Measurements from ENCODE around the gene ZNF580.

The ZNF580 gene

DNA sequence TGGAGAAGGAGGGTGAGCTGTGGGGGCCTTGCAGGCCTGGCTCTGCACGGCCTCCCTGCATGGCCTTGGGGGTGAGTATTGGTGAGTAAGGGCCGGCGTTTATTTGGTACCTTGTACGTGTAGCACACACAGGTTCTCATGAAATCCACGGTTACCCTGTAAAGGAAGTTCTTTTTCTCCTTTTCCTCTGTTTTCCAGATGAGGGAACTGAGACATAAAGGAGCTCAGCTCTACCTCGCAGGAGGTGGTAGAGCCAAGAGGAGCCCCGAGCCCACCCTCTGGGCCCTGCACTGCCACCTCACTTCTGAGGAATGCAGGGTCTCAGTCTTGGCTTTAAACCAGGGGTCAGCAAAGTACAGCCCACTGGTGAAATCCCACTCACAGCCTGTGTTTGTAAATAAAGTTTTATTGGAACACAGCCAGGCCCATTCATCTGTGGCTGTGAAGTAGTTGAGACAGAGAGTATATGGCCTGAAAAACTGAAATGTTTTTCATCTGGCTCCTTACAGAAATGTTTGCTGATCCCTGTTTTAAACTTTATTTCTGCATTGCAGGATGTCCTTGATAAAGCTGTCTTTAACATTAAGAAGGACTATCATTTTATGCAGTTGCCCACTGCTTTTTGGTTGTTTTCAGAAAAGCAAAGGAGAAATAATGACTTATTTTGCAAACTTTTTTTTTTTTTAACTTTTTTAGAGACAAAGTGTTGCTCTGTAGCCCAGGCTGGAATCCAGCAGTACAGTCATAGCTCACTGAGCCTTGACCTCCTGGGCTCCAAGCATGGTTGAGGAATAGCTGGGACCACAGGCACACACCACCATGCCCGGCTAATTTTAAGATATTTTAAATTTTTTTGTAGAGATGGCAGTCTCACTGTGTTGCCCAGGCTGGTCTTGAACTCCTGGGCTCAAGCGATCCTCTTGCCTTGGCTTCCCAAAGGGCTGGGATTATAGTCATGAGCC is 40.6 kb downstream of the ZNF580 start:
- TF ChIP-seq GATA1 (IDR thresholded peaks at IDR 0.05; ENCODE audit: low read depth, low read length) (no peak), POLR2A (IDR thresholded peaks at IDR 0.05; ENCODE audit: low read length) (no peak)
- DNase-seq: no peak

DNA sequence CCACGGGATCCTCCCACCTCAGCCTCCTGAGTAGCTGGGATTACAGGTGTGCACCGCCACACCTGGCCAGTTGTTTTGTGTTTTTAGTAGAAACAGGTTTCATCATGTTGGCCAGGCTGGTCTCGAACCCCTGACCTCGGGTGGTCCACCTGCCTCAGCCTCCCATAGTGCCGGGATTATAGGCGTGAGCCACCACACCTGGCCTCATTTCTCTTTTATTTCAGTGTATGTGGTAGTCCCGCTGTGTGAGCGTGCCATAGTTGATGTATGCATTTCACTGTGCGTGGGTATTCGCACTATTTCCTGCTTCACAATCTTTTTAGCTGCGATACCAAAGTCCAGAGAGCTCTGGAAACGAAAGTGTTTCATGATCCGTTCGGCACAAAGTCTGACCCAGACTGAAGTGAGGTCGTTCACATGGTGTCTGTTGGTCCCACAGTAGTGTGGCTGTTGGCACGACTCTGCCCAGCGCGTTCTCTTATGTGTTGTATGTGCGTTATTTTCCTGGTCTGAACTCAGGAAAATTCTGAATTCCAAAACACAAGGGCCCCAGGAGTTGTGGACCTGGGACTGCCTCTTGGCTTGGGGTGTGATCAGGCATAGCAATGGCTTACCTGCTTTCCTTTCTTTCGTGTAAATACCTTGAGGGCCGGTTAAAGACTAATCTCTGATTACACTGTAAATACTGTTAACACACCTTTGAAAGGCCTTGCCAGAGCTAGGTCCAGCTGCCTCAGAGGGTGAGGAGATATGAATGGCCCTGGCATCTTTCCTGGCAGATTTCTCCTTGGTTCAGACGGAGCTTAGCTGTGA is 42.9 kb downstream of the ZNF580 start:
- no peak for TF ChIP-seq GATA1 (IDR thresholded peaks at IDR 0.05; ENCODE audit: low read depth, low read length)
- no peak for TF ChIP-seq POLR2A (IDR thresholded peaks at IDR 0.05; ENCODE audit: low read length)
- no peak for DNase-seq

DNA sequence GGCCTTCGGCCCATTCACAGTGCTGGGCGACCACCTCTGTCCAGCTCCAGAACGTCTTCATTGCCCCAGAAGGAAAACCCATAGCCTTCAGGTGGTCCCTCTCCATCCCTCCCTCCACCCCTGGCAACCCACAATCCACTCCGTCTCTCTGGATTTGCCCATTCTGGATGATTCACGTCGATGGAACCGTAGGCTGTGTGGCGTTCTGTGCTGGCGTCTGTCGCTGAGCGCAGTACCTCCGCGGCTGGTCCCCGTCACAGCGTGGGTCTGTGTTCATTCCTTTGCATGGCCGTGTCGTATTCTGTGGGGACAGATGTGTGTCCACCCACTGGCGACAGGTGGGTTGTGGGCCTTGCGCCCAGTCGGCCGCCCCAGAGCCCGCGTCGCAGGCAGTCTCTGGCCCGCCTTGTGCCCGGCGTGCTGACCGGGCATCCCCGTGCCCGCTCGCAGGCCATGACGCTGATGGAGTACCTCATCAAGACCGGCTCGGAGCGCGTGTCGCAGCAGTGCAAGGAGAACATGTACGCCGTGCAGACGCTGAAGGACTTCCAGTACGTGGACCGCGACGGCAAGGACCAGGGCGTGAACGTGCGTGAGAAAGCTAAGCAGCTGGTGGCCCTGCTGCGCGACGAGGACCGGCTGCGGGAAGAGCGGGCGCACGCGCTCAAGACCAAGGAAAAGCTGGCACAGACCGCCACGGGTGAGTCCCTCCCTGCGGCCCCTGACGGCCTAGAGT is 44.3 kb downstream of the ZNF580 start:
- TF ChIP-seq POLR2A (IDR thresholded peaks at IDR 0.05; ENCODE audit: low read length) (no peak), GATA1 (IDR thresholded peaks at IDR 0.05; ENCODE audit: low read depth, low read length) (no peak)
- no peak for DNase-seq

DNA sequence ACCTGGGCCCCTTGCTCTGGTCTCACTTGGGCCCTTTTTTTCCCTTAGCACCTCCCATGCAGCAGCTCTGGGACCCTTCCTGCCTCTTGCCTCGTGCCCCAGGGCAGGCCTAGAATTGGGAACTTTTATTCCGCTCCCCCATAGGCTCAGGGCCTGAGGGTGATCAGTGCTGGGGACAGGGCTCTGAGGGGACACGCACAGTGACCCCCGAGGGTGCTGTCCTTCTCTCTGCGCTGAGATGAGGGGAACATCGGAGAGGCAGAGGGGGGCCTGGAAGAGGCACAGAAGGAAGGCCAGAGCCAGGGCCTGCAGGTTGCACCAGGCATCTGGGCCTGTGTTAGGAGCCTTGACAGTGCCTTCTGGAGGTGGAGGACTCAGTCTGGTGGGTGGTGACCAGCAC is 45.0 kb downstream of the ZNF580 start:
- no peak for TF ChIP-seq POLR2A (IDR thresholded peaks at IDR 0.05; ENCODE audit: low read length)
- no peak for TF ChIP-seq GATA1 (IDR thresholded peaks at IDR 0.05; ENCODE audit: low read depth, low read length)
- no peak for DNase-seq

DNA sequence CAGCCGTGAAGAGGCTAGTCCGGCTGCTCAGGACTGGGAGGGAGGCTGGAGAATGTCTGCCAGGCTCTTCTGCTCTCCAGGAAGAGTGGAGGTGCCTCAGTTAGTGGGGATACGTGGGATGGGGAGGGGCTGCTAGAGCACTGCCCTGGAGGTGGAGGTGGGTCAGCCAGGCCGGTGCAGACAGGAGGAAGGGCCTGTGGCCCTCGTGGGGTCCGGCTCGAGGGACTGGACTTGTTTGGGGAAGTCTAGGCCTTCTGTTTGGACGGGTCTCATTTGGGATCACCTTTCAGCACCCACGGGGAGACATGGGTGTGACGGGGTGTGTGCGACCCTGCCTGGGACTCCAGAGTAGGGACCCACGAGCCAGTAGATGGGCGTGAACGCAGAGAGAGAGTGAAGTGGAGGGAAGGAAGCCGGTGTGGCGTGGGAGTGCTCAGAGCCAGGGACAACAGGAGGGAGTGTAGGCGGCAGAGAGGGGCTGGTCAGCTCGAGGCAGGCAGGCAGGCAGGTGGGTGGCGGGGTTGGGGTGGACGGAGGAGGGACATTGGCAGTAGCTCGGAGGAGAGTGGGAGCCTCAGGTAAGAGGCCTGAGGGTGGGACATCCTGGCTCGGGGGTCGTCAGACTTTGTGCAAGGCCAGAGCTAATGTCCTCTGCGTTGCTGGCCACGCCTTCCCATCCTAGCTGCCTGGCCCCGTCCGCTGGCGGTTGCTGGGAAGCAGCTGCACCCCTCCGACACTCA is 45.7 kb downstream of the ZNF580 start:
- no peak for DNase-seq
- TF ChIP-seq POLR2A (IDR thresholded peaks at IDR 0.05; ENCODE audit: low read length): no peak

DNA sequence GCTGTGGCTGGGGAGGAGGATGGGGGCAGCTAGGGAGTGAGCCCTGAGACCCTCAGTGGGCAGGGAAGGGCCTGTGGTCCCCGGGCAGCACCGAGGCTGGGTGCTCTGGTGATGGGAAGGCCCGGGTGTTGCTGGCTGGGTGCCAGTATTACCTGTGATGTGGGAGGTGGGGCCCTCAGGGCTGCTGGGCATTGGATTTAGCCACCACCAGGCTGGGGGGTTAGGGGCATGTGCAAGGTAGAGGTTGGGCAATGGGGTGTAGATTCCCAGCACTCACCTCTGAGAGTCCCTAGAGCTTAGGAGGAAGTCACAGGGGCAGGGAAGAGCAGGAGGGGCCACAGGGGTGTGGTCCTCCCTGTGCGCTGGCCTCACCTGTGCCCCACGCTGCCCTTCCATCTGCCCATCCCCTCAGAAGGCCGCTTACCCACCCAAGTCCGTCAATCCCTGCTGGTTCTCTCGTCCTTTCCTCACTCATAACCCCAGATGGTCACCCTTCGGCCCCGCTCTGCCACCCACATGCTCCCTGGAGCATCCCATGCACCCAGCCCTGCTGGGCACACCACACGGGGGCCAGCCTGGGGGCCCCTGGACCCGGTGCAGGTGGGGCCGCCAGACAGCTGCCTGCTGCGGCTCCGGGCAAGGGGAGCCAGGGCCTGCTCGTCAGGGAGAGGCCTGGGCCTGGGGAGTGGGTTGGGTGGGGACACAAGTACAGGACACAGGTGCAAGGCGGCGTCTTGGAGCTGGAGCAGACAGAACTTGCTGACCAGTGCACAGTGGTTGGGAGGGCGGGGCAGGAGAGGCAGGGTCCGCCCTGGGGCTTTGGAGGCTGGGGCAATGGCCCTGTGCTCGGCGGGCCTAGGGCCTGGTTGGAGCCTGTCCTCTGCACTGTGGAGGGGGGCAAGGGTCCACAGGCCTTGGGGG is 46.7 kb downstream of the ZNF580 start:
- DNase-seq: no peak
- TF ChIP-seq POLR2A (IDR thresholded peaks at IDR 0.05; ENCODE audit: low read length): no peak
- TF ChIP-seq GATA1 (IDR thresholded peaks at IDR 0.05; ENCODE audit: low read depth, low read length): no peak

DNA sequence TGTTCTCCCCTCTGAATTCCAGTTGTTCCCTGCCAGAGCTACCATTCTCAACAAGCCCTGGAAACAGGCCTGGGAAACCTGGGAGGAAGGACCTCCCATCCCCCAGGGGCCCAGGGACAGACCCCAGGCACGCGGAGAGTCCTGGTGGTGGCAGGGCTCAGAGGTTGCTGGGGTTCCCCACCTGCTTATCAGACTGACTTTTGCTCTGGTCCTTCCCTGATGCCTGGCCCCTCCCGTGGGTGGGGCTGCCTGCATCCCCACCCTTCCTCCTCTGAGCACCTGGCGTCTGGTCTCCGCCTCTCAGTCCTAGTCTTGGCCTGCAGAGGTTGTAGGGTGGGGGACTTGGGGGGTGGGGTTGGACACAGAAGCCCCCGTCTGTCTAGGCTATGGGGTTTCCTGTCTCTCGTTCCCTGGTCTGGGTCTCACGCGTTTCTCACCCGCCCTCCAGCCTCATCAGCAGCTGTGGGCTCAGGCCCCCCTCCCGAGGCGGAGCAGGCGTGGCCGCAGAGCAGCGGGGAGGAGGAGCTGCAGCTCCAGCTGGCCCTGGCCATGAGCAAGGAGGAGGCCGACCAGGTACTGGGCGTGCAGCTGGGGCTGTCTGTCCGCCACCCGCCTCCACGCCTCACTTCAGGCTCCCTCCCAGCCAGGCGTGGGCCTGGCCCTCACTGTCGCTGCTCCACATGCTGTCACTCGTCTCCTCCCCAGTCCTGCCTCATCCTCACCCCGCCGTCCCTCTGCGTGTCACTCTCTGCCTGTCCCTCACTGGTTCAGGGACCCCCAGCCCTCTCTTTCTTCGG is 47.8 kb downstream of the ZNF580 start:
- DNase-seq: peak; percentile 50 to 52
- no peak for TF ChIP-seq POLR2A (IDR thresholded peaks at IDR 0.05; ENCODE audit: low read length)
- TF ChIP-seq GATA1 (IDR thresholded peaks at IDR 0.05; ENCODE audit: low read depth, low read length): no peak

DNA sequence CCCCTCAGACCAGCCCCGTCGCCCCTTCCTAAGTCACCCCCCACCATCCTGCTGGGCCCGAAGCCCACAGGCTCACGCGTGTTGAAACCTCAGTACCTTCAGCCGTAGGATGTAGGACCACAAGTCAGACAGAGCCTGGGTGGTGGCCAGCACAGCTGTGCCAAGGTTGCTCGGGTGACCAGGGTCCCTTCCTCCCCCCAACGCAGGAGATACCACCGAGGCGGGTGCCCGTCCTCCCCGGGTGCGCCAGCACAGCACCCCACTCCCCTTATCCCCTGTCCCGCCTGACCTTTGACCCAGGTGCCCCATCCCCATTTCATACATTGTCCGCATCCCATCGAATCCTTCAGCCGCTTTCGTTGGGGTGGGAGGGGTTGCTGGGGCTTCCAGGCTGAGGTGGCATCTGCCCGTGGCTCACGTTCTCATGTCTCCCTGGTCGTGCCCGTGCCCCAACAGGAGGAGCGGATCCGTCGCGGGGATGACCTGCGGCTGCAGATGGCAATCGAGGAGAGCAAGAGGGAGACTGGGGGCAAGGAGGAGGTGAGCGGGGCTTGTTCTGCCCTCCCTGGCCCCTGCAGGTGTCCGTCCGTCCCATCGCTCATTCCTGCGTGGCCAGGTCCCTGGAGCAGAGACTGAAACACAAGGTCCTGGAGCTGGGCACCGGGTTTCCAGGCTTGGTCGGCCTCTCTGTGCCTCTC is 48.8 kb downstream of the ZNF580 start:
- TF ChIP-seq POLR2A (IDR thresholded peaks at IDR 0.05; ENCODE audit: low read length) (no peak), GATA1 (IDR thresholded peaks at IDR 0.05; ENCODE audit: low read depth, low read length) (no peak)
- no peak for DNase-seq

DNA sequence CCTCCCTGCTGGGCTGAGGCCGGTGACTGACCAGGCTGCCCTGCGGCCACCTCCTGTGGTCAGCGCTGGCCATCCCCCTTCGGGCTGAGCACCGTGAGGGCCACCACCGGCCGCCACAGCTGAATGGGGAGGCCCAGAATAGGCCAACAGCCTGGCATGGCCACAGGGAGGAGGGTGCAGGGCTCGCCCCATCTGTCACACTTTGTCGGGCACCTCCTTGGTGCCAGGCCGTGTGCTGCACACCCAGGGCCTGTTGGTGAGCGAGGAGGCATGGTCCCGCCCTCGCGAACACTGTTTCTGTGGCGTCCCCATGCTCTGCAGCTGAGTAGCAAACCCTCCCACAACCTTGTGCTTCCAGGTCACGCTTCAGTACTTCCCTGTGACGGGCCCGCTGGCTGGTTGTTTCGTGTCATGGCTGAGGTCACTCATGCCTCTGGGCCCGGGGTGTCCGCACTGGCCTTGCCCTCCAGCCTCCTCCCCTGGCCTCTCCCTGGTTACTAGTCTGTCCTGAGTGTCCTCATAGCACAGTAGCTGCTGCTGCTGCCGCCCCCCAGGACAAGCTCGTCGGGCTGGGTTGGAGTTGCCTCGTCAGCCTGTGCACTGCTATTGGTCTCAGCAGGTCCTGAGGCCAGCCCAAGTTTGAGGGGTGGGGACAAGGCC is 49.4 kb downstream of the ZNF580 start:
- DNase-seq: no peak
- TF ChIP-seq GATA1 (IDR thresholded peaks at IDR 0.05; ENCODE audit: low read depth, low read length) (no peak), POLR2A (IDR thresholded peaks at IDR 0.05; ENCODE audit: low read length) (no peak)

DNA sequence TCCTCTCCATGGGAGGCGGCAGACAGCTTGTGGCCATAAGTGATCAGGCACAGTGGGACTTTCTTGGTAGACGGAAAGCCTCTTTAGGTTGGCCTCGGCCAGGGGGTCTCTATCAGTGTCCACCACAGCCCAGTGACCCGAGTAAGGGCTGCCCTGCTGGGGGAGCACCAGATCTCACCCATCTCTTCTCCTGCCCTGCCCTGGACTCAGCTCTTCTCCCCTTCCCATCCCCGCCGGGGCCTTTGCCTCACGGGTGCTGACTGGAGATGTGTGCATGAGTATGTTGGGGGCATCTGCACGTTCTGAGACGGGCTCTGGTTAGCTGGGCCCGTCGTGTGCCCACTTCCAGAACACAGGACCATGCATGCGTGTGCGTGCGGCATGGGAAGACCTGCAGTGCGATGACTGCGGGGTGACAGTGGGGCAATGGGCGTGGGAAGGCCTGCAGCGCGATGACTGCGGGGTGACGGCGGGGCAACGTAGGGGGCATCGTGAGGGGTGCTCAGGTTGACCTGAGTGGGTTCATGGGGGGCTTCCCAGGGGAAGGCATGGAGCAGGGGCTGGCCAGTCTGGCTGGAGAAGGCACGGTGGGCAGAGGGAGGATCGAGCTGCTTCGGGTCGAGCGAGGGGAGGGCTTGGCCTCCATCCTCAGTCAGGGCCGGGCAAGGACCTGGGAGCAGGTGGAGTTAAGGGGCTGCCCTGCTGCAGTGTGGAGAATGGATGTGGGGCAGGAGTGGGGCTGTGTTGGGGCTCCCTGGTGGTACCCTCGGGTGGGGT is 50.2 kb downstream of the ZNF580 start:
- TF ChIP-seq POLR2A (IDR thresholded peaks at IDR 0.05; ENCODE audit: low read length): no peak
- TF ChIP-seq GATA1 (IDR thresholded peaks at IDR 0.05; ENCODE audit: low read depth, low read length): no peak
- DNase-seq: no peak
